Activated naive CD4-positive, alpha-beta T cell treated with anti-CD3 and anti-CD28 coated beads, Interleukin-2, amount 50 U/mL, for 16 hours (primary cell): ENCODE results near the gene UBLCP1.

Experiments used
- DNase-seq: peaks from one replicate; pipeline ENCODE4 v3.0.0-alpha.2; 2020

Gene UBLCP1

GRCh38 chr5:159316519-159317383, 53.7 kb downstream of the UBLCP1 start:
- DNase-seq: peak; percentile 48

DNA sequence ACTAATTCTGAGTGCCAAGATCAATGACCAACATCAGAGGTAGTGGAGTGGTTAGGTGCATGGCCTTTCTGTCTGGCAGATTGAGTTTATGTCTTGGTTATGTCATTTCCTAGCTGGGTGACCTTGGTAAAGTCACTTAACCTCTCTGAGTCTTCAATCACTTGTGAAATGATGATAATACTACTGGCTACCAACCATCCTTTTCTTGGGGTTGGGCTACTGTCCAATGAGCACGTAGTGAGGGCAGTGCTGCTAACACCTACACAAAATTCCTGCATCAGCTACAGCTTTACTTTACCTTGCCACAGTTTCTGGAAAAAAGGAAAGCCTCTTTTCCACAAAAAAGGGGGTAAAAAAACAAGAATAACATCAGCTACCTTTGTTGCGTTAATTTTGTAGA, 54.8 kb downstream of the UBLCP1 start:
- DNase-seq: no peak

DNA sequence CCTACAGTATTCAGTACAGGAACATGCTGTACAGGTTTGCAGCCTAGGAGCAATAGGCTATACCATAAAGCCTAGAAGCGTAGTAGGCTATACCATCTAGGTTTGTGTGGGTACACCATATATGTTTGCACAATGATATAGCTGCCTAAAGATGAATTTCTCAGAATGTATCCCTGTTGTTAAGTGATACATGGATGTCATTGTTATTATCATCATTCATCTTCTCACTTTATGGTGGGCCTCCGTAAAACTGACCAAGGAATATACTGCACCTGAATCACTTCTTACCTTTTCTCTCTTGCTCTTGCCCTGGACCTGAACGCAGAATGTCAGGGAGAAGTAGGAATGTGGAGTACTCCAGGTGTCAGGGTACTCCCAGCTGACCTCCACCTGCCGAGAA, 55.4 kb downstream of the UBLCP1 start:
- DNase-seq: no peak

DNA sequence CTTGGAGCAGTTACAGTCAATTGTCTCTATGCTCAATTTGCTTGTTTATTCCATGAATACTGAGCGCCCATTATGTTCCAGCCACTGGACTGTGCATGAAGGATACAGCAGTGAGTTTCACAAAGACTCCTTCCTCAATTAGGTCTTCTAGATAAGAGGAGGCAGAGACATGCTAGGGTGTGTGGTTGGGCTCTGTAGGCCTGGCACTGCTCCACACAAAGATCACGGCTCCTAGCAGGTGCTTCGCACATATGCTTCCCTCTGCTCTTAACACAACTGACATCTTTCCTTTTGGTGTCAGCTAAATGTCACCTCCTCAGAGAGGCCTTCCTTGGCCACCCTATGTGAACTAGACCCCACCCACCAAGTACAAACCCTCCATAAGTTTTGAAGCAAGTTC, 56.3 kb downstream of the UBLCP1 start:
- no peak for DNase-seq

GRCh38 chr5:159319832-159320231, 56.7 kb downstream of the UBLCP1 start:
- DNase-seq: no peak

GRCh38 chr5:159322180-159322579, 59.1 kb downstream of the UBLCP1 start:
- DNase-seq: no peak

DNA sequence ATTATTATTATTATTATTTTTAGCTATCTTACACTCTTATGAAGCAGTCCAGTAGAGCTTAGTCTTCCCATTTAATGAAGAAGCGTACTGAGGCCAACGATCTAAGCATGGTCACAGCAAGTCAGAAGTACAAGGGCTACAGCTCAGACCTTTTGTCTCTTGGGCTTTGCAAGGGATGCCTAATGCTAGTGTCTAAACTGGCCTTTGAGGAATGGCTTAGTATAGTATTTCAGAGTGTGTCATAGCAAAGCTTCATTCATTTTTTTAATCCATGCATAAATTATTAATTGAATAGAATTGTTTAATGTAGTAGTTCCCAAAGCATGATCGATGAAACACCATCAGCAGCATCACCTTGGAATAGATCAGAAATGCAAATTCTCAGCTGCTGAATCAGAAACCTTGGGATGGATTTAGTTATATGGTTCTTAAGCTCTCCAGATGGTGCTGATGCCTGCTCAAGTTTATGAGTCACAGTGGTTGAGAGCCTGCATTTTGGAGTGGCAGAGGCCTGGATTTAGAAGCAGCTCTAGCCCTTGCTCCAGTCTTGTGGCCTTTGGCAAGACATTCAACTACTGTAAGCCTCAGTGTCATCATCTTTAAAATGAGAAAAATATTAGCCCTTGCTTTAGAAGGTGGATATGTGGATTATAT, 61.1 kb downstream of the UBLCP1 start:
- DNase-seq: no peak

- no peak for DNase-seq
Observed at GRCh38 chr5:159324986-159325385, 61.9 kb downstream of the UBLCP1 start.

GRCh38 chr5:159330131-159330800, 67.2 kb downstream of the UBLCP1 start, which contains the start of gene IL12B:
IL12B (minus strand) TSS chr5:159330487; CDS start chr5:159326782, 3,705 bp downstream.
- DNase-seq: no peak

DNA sequence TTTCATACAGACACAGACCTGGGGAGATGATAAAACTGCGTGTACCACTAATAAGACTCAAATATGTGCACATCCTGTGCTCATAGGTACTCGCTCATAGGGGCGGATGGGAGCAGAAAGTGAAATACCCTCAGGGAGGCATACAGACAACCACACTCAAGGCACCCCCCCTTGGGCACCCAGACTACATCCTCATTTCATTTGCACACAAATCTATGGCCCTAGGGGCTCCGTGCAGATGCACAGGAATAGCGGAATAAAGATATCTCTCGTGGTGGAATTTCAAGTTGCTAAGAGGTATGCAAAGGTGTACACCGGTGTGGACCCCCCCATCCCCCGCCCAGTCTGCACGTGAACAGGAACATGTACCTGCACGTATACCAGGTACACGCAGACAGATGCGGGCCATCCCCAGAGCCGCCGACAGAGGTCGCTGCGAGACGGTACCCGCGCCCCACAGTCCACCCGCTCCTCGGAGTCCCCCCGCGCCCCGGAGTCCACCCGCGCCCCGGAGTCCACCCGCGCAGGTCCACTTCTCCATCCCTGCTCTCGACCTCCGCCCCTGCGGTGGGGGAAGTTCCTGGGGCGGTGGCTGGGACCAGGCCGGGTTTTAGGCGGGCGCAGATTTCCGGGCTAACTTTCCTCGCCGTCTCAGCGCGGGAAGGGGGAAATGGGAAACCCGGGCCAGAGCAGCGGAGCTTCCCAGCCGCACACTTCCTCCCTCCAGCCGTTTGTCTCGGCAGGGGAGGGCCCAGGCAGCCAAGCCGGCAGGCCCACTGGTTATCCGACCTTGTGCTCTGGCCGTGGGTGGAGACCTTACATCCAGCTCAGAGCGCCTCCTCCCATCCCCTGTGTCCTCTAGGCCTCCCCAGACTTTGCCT, 68.2 kb downstream of the UBLCP1 start:
- DNase-seq: peak; percentile 77

GRCh38 chr5:159332800-159333544, 69.9 kb downstream of the UBLCP1 start:
- DNase-seq: no peak

- DNase-seq: no peak
Observed at GRCh38 chr5:159333545-159333925, 70.4 kb downstream of the UBLCP1 start.
